HG02678 (cell line): ENCODE measurements around the gene E4F1.
A peak's percentile ranks its signal among the peaks of the same experiment; 100 is the strongest.

Source experiments
- ATAC-seq: cut with Tn5 transposase; IDR thresholded peaks from one replicate; pipeline ENCODE4 v1.9.1; 2021; ENCODE audit warnings: mild to moderate bottlenecking, moderate library complexity; ENCODE audit not compliant: unreplicated experiment

The E4F1 gene

DNA sequence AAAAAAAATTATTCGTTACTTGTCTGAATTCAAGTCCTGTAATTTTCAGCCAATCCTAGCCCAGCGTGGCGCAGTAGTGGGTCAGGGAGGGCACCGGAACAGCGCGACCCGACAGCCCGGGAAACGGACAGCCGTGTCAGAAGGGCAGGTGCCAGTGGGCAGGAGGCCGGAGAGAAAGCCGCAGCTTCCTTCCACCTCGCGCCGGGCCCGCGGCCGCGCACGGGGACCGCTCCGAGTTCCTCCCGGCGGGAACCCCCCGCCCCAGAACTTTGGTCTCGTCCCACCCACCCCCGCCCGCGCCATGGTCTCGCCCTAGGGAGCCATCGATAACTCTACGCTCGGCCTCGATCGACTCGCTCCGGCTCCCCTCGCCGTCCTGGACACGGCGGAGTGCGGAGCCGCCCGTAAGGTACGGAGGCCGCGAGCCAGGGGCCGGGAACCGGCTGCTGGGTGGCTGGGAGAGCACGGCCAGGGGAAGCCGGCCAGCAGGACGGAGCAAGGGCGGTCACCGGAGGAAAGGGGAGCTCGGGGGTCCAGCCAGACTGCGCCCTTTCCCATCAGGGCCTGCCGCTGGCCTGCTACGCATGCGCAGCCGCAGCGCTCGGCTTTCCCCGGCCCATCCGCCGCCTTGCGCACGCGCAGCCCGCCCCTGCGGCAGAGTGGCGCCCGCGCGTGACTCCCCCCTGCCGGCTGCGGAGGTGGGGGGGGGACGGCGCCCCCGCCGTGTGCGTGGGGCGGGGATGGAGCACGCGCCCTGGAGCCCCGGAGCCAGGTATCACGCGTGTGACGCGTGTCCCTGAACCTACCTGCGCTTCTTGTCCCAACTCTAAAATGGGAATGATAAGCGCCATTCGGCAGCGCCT is 18.1 kb upstream of the E4F1 start, which contains the start of gene MLST8:
TSS of gene MLST8 (plus strand) at position 351 of the 863 bp plus-strand sequence. CDS start 632 bp downstream, outside the sequence.
- peak; percentile 80 for ATAC-seq

GRCh38 chr16:2205967-2206313 is 17.5 kb upstream of the E4F1 start:
- no peak for ATAC-seq

DNA sequence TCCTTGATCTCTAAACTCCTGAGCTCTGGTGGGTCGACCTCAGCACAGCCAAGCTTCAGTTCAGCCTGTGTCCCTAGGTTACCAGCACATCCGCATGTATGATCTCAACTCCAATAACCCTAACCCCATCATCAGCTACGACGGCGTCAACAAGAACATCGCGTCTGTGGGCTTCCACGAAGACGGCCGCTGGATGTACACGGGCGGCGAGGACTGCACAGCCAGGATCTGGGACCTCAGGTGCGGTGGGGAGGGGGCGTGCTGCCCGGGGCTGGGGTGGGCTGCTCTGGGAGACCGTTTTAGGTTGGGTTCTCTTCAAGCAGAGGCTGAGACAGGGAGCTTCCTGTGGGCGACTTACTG is 17.0 kb upstream of the E4F1 start:
- no peak for ATAC-seq

DNA sequence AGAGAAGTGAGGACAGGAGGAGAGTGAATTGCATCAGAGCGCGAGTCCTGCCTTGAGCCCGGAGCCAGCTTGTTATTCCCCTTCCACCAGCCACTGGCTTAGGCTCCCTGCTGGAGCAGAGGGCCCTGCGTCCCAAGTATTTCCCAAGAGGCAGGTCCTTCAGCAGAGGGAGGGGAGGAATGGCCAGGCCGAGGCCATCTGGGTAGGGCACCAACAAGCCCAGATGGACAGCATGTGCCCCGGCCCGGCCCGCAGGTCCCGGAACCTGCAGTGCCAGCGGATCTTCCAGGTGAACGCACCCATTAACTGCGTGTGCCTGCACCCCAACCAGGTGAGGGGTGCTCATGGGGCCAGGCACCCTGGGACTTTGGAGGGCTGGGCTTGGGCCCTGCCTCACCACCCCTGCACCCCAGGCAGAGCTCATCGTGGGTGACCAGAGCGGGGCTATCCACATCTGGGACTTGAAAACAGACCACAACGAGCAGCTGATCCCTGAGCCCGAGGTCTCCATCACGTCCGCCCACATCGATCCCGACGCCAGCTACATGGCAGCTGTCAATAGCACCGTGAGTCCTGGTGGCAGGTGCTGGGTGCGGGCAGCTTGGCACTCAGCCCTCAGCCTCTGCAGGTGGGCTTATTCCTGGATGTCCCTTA is 16.5 kb upstream of the E4F1 start:
- ATAC-seq: no peak

- ATAC-seq: no peak
Observed at GRCh38 chr16:2207872-2208271, 15.5 kb upstream of the E4F1 start.

DNA sequence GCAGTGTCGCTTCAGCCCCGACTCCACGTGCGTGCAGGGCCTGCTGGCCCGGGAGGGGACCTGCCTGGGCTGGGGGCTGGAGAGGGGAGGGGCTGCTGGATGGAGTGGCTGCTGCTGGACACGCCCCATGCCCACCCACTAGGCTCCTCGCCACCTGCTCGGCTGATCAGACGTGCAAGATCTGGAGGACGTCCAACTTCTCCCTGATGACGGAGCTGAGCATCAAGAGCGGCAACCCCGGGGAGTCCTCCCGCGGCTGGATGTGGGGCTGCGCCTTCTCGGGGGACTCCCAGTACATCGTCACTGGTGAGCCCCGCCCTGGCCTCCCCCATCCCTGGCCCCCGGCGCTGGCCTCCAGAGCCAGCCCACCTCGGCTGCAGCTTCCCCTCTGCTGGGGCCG is 15.1 kb upstream of the E4F1 start:
- ATAC-seq: no peak

DNA sequence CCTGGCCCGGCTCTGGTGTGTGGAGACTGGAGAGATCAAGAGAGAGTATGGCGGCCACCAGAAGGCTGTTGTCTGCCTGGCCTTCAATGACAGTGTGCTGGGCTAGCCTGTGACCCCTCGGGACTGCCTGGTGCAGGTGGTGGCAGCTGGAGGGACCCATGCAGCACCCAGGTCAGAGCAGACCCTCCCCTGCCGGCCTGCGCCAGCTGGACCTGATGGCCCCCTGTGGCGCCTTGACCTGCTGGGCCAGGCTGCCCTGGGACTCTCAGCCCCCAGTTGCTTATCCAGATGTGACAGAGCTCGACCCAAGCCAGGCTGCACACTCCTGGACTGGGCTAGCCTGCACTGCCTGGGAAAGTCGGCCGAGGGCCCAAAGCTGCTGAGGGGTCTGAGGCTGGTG is 14.6 kb upstream of the E4F1 start:
- ATAC-seq: no peak

GRCh38 chr16:2209258-2210008 is 14.0 kb upstream of the E4F1 start:
- no peak for ATAC-seq

GRCh38 chr16:2210009-2210332 is 13.4 kb upstream of the E4F1 start:
- no peak for ATAC-seq

DNA sequence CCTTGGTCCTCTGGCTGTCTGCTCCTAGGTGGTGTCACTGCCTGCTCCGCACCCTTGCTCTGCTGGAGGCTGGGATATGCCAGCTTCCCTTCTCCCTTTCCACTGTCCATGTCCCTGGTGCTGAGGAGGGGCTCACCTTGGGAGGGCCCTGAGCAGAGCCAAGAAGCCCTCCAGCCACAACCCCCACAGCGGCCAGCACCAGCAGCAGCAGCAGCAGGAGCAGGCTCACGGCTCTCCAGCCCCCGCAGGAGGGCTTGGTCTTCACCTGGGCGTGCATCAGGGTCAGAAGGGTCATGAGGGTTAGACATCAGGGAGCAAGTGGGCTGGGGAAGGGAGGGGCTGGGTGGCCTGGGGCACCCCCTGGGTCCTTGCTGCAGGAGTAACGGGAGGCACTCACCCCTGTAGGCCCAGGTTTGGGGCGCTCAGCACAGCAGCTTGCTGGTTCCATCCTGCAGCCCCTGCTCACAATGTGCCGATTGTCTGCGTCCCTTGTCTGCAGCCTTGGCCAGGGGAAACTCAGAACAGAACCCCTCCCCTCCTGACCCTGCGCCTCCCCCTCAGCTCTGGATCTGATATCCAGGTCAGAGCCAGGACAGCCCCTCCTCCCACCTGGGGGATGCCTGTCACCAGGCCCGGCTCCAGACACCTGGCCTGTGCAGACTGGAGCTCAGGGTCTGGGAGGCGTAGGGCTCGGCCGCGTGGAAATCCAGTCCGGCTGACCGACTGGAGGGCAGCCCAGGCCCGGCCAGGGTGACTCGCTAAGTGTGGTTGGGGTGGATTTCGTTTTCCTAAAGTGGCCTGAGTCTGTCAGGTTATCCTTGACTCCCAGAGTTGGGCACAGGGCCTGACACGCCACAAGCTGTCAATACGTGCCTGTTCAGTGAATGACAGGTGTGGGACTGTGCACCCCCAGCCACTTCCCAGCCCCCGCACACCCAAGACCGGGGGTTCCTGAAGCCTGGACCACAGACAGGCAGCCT is 12.7 kb upstream of the E4F1 start, which contains the start of gene BRICD5:
TSS of gene BRICD5 (minus strand) at position 478 of the 980 bp plus-strand sequence. CDS start at position 448, 30 bp downstream.
- no peak for ATAC-seq

DNA sequence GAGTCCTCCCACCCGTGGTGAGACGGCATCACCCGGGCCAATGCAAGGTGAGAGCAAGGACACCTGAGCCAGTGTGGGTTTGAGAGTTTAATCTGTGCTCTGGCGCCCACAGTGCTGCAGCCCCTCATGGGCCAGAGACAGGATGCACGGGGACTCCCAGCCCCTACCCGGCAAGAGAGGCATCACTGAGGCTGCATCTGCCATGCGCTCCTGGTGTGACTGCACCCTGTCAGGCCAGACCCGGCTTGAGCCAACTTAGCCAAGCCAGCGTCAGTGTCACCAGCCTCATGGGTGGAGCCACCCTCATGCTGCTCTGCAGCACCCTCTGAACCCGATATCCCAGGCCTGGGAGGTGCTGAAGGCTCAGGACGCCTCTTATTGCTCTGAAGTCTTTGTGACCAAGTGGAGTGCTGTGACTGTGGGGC is 11.5 kb upstream of the E4F1 start:
- no peak for ATAC-seq

DNA sequence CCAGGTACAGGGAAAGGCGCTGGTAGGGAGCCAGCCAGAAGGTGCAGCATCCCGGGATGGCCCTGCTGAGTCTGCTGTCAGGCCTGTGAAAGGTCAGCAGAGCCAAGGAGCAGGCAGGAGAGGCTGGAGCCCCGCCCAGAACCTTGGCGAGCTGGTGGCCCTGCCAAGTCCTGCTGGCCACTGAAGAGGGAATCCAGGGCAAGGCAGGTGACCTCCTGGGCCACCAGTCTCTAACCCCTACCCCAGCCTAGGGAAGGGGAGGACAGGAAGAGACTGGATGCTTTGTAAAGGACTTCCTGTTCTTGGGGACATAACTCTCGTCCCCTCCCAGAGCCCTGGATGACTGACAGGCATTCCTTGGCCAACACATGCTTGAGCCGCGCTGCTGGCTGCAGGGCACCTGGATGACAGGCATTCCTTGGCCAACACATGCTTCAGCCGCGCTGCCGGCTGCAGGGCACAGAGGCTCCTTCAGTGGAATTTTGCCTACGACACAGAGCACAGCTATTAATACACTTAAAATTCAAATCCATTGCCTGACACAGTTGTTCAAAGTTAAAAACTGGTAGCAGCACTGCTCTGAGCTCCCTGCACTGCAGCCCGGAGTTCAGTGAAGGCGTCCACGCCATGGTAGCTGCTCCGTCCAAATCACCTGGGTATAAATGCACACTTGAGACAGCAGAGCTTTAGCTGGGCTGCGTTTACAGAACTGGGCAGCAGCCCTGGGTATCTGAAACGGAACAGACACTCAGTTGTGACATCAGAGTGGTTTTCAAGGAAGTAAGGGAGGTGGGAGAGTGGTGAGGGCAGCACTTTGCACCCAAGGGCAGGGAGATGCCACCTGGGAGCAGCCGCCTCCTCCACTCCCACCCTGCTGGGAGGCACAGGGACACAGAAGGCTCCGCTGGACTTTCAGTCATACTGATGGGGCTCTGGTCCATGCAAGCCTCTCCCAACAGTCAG is 10.7 kb upstream of the E4F1 start:
- ATAC-seq: no peak

DNA sequence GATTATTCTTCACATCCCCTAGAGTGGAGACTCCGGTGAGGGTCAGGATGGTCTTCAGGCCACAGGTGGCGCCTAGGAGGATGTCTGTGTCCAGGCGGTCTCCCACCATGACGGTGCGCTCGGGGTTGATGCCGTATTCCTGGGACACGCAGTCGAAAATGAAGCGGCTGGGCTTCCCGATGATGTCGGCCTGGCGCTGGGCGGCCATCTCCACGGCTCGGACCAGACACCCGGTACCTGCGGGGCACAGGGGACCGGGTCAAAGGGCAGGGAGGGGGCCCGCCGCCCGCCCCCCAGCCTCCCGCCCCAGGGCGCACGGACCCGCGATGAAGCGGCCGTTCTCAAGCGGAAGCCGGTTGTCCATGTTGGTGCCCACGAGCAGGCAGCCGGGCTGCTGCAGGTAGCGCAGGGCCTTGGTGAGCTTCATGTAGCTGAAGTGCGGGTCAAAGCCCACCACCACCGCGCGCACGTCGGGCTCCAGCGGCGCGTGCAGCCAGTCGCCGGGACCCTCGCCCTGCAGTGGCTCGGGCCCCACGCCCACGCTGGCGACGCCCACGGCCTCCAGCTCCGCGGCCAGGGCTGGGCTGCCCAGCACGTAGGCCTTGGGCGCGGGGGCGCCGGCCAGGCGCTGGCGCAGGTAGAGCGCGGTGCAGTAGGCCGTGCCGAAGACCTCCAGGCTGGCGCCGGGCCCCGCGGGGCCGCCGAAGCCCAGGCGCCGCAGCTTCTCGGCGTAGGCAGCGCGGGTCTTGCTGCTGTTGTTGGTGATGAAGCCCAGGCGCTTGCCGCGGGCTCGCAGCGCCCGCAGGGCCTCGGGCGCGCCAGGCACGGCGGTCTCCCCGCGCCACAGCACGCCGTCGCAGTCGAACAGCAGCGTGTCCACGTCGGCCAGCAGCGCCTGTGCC is 9.3 kb upstream of the E4F1 start:
- ATAC-seq: peak; percentile 4

GRCh38 chr16:2214719-2214968 is 8.7 kb upstream of the E4F1 start, which contains the start of gene PGP:
Gene PGP (minus strand): TSS chr16:2214840. CDS start chr16:2214777, 63 bp downstream.
- ATAC-seq: peak; percentile 87

- no peak for ATAC-seq
Observed at GRCh38 chr16:2216330-2216729, 7.1 kb upstream of the E4F1 start.

DNA sequence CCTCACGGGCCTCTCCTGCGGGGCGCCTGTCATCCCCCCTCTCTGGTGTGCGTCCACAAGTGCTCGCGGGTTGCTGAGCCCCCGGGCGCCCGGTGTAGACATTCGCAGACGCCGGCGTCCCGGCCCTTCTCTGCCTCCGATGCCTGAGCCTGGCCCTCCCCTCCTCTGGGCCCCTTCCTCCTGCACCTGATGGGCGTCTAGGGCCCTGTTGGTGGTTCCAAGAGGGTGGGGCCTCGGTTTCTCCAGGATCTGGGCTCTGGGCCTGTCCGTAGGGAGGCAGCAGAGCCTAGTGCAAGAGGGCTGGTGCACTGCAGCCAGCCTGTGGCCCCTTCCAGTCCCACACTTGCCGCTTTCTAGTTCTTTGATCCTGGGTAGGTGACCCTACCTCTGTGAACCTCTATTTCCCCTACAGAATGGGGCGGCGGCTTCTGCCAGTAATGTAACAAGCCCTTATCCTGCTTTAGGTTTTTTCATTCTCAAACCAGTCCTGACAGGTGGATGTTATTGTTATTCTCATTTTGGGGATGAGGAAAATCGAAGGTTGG is 623 bp downstream of the E4F1 start:
- peak; percentile 18 for ATAC-seq

DNA sequence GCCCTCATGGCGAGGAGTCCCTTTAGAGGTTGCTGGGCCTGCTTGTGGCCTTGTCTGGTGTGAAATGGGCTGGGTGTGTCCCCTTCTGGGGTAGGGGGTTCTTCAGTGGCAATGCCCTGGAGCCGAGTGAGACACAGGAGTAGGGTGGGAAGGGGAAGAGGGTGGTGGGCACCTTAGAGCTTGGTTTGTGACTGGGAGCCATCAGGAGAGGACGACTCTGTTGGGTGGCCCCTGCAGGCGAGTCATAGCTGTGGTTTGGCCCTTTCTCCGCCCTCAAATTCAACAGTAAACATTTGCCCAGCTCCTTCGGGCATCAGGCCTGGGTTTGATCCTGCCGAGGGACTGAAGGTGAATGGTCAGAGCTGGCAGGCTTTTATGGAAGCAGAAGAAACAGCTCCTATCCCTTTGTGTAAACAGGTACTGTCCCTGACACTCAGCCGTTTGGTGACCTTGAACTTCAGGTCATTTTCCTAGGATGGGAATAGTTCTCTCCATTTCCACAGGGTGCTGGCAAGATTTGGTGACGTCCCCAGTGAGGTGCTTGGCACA is 2.9 kb downstream of the E4F1 start:
- ATAC-seq: no peak

- ATAC-seq: no peak
Observed at GRCh38 chr16:2226918-2227317, 3.5 kb downstream of the E4F1 start.
